A673 (cell line): Measurements from ENCODE around the gene RFC2. TPM values are rescaled to one million over a fixed set of nuclear protein-coding genes. Genes with fewer than 3 reads are reported as not detected.
"Not testable (repeated sequence)": the region's sequence is repeated elsewhere in the genome, so short reads cannot be mapped to it uniquely, and the experiment has no call there.

Experiments used
- BruUV-seq: library from RNA; stranded (reverse); fragments of 400-500 nt; replicated peaks from 2 replicates; lab custom pipeline; 2021; lab: Mats Ljungman, UMichigan
- CTCF ChIA-PET: fragments of 300-600 bp; sonication (Branson Sonifier 250); formaldehyde crosslinking; loops from one replicate; lab custom pipeline; 2022; ENCODE audit warnings: antibody characterized with exemption; lab: Charles Lee
- POLR2A ChIA-PET: fragments of 300-600 bp; sonication (Branson Sonifier 250); formaldehyde crosslinking; loops from one replicate; lab custom pipeline; 2022; ENCODE audit warnings: antibody characterized with exemption; ENCODE audit not compliant: low non-redundant PET; lab: Charles Lee
- DNase-seq: peaks from one replicate; pipeline ENCODE4 v3.0.0-alpha.2; 2015; ENCODE audit warnings: low spot score
- H3K27ac ChIP-seq: fragments of 200-600 bp; sonication (generic); 2 replicates; pipeline ENCODE4 v1.5.1; 2016; ENCODE audit warnings: mixed run types, low read depth, mild to moderate bottlenecking, mixed read lengths, antibody characterized with exemption, low read length; ENCODE audit not compliant: poor library complexity, severe bottlenecking
- H3K27me3 ChIP-seq: fragments of 200-600 bp; sonication (generic); replicated peaks from 2 replicates; pipeline ENCODE4 v1.6.1; 2017; ENCODE audit warnings: mixed run types, low read depth, mild to moderate bottlenecking, mixed read lengths, antibody characterized with exemption, low read length; ENCODE audit not compliant: insufficient read depth, poor library complexity
- H3K36me3 ChIP-seq: fragments of 200-600 bp; sonication (generic); 2 replicates; pipeline ENCODE4 v1.6.1; 2016; ENCODE audit warnings: mixed run types, mild to moderate bottlenecking, mixed read lengths, antibody characterized with exemption, low read length; ENCODE audit not compliant: insufficient read depth, poor library complexity, severe bottlenecking
- H3K4me1 ChIP-seq: fragments of 200-600 bp; sonication (generic); 2 replicates; pipeline ENCODE4 v1.6.1; 2017; ENCODE audit warnings: mixed run types, mild to moderate bottlenecking, mixed read lengths, antibody characterized with exemption, low read length; ENCODE audit not compliant: insufficient read depth, poor library complexity, severe bottlenecking
- H3K4me3 ChIP-seq: fragments of 200-600 bp; sonication (generic); 2 replicates; pipeline ENCODE4 v1.5.1; 2016; ENCODE audit warnings: low read depth, mixed run types, mild to moderate bottlenecking, mixed read lengths, low read length; ENCODE audit not compliant: poor library complexity, severe bottlenecking
- H3K9me3 ChIP-seq: fragments of 200-600 bp; sonication (generic); 2 replicates; pipeline ENCODE4 v1.6.1; 2016; ENCODE audit warnings: mixed run types, low read depth, mild to moderate bottlenecking, mixed read lengths, antibody characterized with exemption, low read length; ENCODE audit not compliant: poor library complexity, severe bottlenecking
- CTCF ChIP-seq: fragments of 300-800, 200-600 bp; sonication (generic); conservative IDR thresholded peaks from 2 replicates; pipeline ENCODE4 v1.5.1; 2017; ENCODE audit warnings: low read depth, mild to moderate bottlenecking, antibody characterized with exemption, low read length, moderate library complexity, mixed read lengths
- EZH2 ChIP-seq: fragments of 200-600 bp; sonication (generic); IDR thresholded peaks from 2 replicates; pipeline ENCODE4 v1.6.1; 2017; ENCODE audit warnings: borderline replicate concordance, low read depth, mild to moderate bottlenecking, mixed read lengths, antibody characterized with exemption, low read length; ENCODE audit not compliant: poor library complexity, severe bottlenecking
- intact Hi-C: fragments of 100-400 bp; cut with micrococcal nuclease; formaldehyde crosslinking; loops from one replicate; pipeline ENCODE4 v1.10.0; 2022; ENCODE audit not compliant: unreplicated experiment
- total RNA-seq: library from RNA; stranded (reverse); gene quantifications from 2 replicates; pipeline ENCODE4 v1.2.3, GENCODE V29; 2021

RFC2 gene
- total RNA-seq, 1 experiment from 2014 or later, result 125 TPM

GRCh38 chr7:74197449-74198124, 56.6 kb downstream of the RFC2 start:
- H3K27ac ChIP-seq, result no peak overlapping the region
- H3K27me3 ChIP-seq, result no peaks in the 10 kb centered on the region
- ChIA-PET CTCF (no interaction called here), POLR2A (no interaction called here)
- DNase-seq, result no peak
- no TSS peak for BruUV-seq
- no peak overlapping the region for H3K4me3 ChIP-seq
- intact Hi-C loops, result no loop called here
- no peaks in the 10 kb centered on the region for H3K9me3 ChIP-seq
- peaks cover 37% of the 10 kb centered on the region for H3K36me3 ChIP-seq
- no peaks in the 10 kb centered on the region for H3K4me1 ChIP-seq
- no peak for TF ChIP-seq EZH2

- not testable (repeated sequence) for H3K27ac ChIP-seq
Measured at GRCh38 chr7:74195968-74196654, 58.1 kb downstream of the RFC2 start.

GRCh38 chr7:74195139-74195860, 58.9 kb downstream of the RFC2 start:
- CTCF ChIA-PET, POLR2A ChIA-PET, H3K27me3 ChIP-seq, DNase-seq, H3K4me3 ChIP-seq, intact Hi-C loops, H3K27ac ChIP-seq, BruUV-seq, H3K4me1 ChIP-seq, H3K9me3 ChIP-seq: not testable (repeated sequence)
- peaks cover 60% of the 10 kb centered on the region for H3K36me3 ChIP-seq

More at GRCh38 chr7:74195968-74196654, 58.1 kb downstream of the RFC2 start:
- H3K9me3 ChIP-seq, POLR2A ChIA-PET, H3K4me3 ChIP-seq, BruUV-seq, CTCF ChIA-PET, H3K27me3 ChIP-seq, intact Hi-C loops, H3K4me1 ChIP-seq, DNase-seq: not testable (repeated sequence)
- H3K36me3 ChIP-seq, result peaks cover 52% of the 10 kb centered on the region

- no peak for TF ChIP-seq EZH2
- no peak for TF ChIP-seq CTCF
- Histone ChIP-seq H3K27ac (no peak overlapping the region), H3K4me1 (no peaks in the 10 kb centered on the region), H3K36me3 (peaks cover 66% of the 10 kb centered on the region), H3K27me3 (no peaks in the 10 kb centered on the region), H3K4me3 (no peak overlapping the region), H3K9me3 (no peaks in the 10 kb centered on the region)
- DNase-seq, result no peak
- CTCF ChIA-PET, result interaction anchor here (1.5 kb wide), 1 partner anchor 12 kb away, joined by 4 read pairs; no protein-coding TSS in a partner anchor
- POLR2A ChIA-PET, result no interaction called here
- BruUV-seq, result no TSS peak
- intact Hi-C loops, result no loop called here
Measured at GRCh38 chr7:74194686-74195085, 59.5 kb downstream of the RFC2 start.
